ENCODE data around the gene SYNPO2.

The SYNPO2 gene

GRCh38 chr4:118995693-118996391, 107.2 kb downstream of the SYNPO2 start:
- no peak for TF ChIP-seq EGR1 (IDR thresholded peaks at IDR 0.05)
- no peak for TF ChIP-seq TAF1 (IDR thresholded peaks at IDR 0.05; ENCODE audit: low read depth)
- TF ChIP-seq EP300 (IDR thresholded peaks at IDR 0.05; ENCODE audit: borderline replicate concordance), result no peak
- TF ChIP-seq CREB1 (IDR thresholded peaks at IDR 0.05; ENCODE audit: low read depth), result no peak
- no peak for TF ChIP-seq TCF12 (IDR thresholded peaks at IDR 0.05; ENCODE audit: low read depth)
- TF ChIP-seq TEAD4 (IDR thresholded peaks at IDR 0.05), result no peak
- TF ChIP-seq NFIC (IDR thresholded peaks at IDR 0.05), result no peak
- no peak for TF ChIP-seq ZBTB7A (IDR thresholded peaks at IDR 0.05; ENCODE audit: low read depth)
- TF ChIP-seq REST (IDR thresholded peaks at IDR 0.05; ENCODE audit: low read depth), result no peak
- TF ChIP-seq FOXM1 (IDR thresholded peaks at IDR 0.05; ENCODE audit: borderline replicate concordance, low read depth), result no peak
- no peak for TF ChIP-seq CEBPB (IDR thresholded peaks at IDR 0.05)
- no peak for TF ChIP-seq USF1 (IDR thresholded peaks at IDR 0.05)
- TF ChIP-seq MAX (IDR thresholded peaks at IDR 0.05), result no peak

- no peak for TF ChIP-seq EGR1 (IDR thresholded peaks at IDR 0.05)
Observed at GRCh38 chr4:118997601-118998000, 108.9 kb downstream of the SYNPO2 start.

GRCh38 chr4:118999919-119000318, 111.3 kb downstream of the SYNPO2 start:
- TF ChIP-seq EGR1 (IDR thresholded peaks at IDR 0.05), result no peak
- TF ChIP-seq USF1 (IDR thresholded peaks at IDR 0.05), result no peak
- no peak for TF ChIP-seq REST (IDR thresholded peaks at IDR 0.05; ENCODE audit: low read depth)
- no peak for TF ChIP-seq ZBTB7A (IDR thresholded peaks at IDR 0.05; ENCODE audit: low read depth)

- TF ChIP-seq REST (IDR thresholded peaks at IDR 0.05; ENCODE audit: low read depth), result no peak
- no peak for TF ChIP-seq TEAD4 (IDR thresholded peaks at IDR 0.05)
- TF ChIP-seq NFIC (IDR thresholded peaks at IDR 0.05), result no peak
- TF ChIP-seq FOXM1 (IDR thresholded peaks at IDR 0.05; ENCODE audit: borderline replicate concordance, low read depth), result no peak
- TF ChIP-seq ZBTB7A (IDR thresholded peaks at IDR 0.05; ENCODE audit: low read depth), result no peak
- no peak for TF ChIP-seq TCF12 (IDR thresholded peaks at IDR 0.05; ENCODE audit: low read depth)
- no peak for TF ChIP-seq CEBPB (IDR thresholded peaks at IDR 0.05)
- TF ChIP-seq USF1 (IDR thresholded peaks at IDR 0.05), result no peak
- no peak for TF ChIP-seq TAF1 (IDR thresholded peaks at IDR 0.05; ENCODE audit: low read depth)
- TF ChIP-seq MAX (IDR thresholded peaks at IDR 0.05), result no peak
- no peak for TF ChIP-seq CREB1 (IDR thresholded peaks at IDR 0.05; ENCODE audit: low read depth)
- TF ChIP-seq RAD21 (IDR thresholded peaks at IDR 0.05; ENCODE audit: low read depth), result no peak
- no peak for TF ChIP-seq YY1 (IDR thresholded peaks at IDR 0.05; ENCODE audit: low read depth)
- no peak for TF ChIP-seq EGR1 (IDR thresholded peaks at IDR 0.05)
- TF ChIP-seq EP300 (IDR thresholded peaks at IDR 0.05; ENCODE audit: borderline replicate concordance), result no peak
Observed at GRCh38 chr4:119000400-119000799, 111.7 kb downstream of the SYNPO2 start.
